Ramos (cell line): ENCODE results near the gene MAMDC2.

Experiments used
- in situ Hi-C: fragments of 300-500 bp; cut with MboI; formaldehyde crosslinking; loops from one replicate; pipeline ENCODE4 v1.14.3; 2022; ENCODE audit warnings: low sequenced_read_pairs; ENCODE audit not compliant: unreplicated experiment

MAMDC2 gene

GRCh38 chr9:70094747-70095146 lies 51.1 kb downstream of the MAMDC2 start:
- in situ Hi-C loops: no loop called here

- in situ Hi-C loops: no loop called here
These were observed 53.5 kb downstream of the MAMDC2 start for GRCh38 chr9:70097187-70097586.

DNA sequence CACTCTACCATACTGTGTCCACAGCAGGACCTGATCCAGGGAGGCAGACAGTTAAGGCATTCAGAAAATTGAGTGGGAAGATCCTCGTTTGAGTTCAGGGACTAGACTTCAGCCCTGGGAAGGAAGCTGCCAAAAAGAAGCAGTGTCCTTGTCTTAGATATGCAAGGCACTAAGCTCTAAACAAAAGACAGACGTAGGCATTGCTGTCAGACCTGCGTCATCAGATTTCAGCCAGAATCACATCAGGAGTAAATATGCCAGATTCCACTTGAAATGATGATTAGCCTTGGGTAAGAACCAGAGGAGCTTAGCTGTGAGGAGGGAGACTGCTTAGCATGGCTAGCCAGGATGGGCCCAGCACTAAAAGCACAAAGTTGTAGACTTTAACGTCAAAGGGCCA lies 56.7 kb downstream of the MAMDC2 start:
- in situ Hi-C loops: no loop called here

- in situ Hi-C loops: no loop called here
These were observed 57.6 kb downstream of the MAMDC2 start for GRCh38 chr9:70101265-70101664.

DNA sequence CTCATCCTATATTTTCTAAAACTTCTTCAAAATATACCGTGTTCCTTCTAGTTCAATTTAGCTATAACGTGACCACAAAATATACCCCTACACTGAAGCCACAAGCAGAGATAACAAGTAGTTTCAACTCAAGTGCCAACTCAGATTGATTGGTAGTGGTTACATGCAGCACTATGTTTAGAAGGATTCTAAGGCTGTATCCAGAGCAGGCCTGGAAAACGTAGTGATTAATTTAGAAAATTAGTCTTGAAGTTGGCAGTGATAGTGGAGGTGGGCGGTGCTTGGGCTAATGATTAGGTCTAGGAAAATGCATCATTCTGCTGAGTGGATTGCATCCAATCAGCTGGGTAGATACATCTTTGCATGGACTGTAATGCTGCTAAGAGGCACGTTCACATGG lies 61.5 kb downstream of the MAMDC2 start:
- in situ Hi-C loops: no loop called here

DNA sequence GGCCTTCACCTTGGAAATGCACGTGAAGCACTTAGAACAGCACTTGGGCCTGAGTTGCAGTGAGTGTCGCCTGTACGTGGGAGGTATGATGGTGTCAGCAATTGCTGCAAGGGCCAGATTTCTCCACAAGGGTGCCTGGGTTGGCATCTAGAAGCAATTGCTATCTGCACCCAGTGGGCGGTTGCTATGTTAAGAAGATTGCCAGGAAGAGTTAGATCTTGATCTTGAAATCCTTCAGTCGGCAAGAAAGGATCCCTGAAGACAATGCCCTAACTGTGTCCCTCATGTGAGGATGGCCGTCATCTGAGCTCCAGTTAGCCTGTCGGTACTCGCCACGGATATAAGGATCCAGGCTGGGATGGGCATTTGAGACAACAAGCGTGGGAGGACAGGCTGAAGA lies 62.9 kb downstream of the MAMDC2 start:
- in situ Hi-C loops: no loop called here

DNA sequence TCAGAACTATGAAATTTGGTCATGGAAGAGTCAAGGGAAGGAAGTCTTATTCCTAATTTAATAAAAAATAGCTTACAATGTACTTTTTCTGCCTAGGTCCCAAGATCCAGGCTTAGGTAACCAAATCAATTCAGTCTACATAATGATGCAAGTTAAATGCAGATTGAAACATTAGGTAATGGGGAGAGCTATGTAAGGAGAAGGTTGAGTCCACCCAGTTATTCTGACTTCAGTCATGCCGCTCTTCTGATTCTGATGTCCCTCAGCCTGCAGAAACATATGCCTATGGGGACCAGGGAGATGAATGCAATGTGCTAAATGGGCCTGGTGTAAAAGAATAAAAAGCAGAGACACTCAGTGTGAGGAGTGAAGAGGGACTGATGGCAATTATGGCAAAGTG lies 63.9 kb downstream of the MAMDC2 start:
- in situ Hi-C loops: no loop called here

- in situ Hi-C loops: no loop called here
These were observed 64.5 kb downstream of the MAMDC2 start for GRCh38 chr9:70108181-70108580.

- in situ Hi-C loops: no loop called here
These were observed 66.8 kb downstream of the MAMDC2 start for GRCh38 chr9:70110194-70111041.

GRCh38 chr9:70111042-70111602 lies 67.5 kb downstream of the MAMDC2 start:
- in situ Hi-C loops: no loop called here

DNA sequence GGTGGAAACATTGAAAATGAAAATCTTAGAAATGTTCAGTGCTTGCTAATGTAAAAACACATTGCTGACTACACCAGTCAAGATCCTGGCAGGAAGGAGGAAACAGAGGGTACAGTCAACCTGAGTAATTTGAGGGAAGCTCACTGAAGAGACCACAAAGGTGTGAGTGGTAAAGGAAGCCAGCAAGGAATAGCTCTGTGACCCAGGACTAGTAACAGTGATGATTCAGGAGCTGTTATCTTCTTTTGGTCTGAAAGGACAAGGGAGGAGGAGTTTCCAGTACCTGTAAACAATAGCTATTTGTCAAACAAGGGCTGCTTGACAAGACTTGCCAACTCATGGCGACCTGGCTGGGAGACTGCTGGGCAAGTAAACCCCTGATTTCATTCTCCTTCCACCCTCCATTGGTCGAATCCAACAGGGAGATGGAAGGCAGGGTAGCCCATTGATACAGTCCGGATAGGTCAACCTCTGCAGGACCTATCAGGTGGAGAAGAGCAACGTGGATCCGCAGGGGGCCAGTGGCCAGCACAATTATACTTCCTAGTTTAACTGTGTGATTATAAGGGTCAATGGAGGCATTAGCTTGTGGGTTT lies 68.1 kb downstream of the MAMDC2 start:
- in situ Hi-C loops: no loop called here

- in situ Hi-C loops: no loop called here
These were observed 69.3 kb downstream of the MAMDC2 start for GRCh38 chr9:70112981-70113380.

DNA sequence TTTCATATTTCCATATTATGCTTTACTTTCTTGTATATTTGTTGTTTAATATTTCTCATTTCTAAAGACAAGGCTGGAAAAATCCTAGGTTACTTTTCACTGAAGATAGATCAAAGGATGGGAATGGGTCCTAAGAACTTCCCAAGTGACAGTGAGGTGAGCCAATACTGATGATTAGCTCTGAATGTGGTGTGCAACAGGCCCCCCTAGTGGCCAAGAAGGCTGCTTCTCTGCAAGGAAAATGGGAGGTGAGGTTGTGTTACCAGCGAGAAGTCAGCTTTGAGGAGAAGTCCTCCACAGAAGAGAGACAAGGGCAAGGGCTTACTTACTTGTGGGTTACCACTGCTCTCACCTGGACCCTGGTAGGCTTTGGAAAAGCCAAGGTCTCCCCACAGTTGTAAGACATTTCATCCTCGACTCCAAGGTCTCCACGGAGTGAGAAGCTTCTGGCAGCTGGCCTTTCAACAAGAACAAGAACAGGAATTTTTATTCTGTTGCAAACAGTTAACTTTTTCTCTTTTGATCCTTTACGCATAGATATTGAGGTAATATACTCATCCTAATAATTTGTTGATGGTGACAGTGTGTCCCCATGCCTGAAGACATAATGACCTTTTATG lies 69.9 kb downstream of the MAMDC2 start:
- in situ Hi-C loops: no loop called here

GRCh38 chr9:70114898-70115297 lies 71.2 kb downstream of the MAMDC2 start:
- in situ Hi-C loops: no loop called here

DNA sequence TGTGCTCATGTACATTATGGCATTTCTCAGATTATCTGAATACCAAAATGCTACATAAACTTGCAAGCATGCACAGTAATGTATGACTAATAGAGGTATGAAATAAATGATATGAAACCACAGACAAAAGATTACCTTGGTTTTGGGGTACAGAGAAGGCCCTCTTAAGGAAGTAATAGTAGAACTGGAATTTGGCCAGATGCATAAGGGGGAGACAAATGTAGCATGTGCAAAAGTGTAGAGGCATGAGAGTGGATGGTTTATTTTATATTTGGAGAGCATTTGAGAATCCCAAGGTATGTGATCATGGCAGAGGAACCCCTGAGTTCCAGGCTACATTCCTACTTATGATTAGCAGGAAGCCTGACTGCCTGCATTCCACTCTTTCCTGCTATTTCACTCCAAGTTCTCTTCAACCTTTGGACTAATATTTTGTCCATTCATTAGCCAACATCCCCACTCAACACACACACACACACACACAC lies 74.2 kb downstream of the MAMDC2 start:
- in situ Hi-C loops: no loop called here

- in situ Hi-C loops: no loop called here
These were observed 76.1 kb downstream of the MAMDC2 start for GRCh38 chr9:70119786-70120185.

GRCh38 chr9:70120834-70121510 lies 77.3 kb downstream of the MAMDC2 start:
- in situ Hi-C loops: no loop called here

DNA sequence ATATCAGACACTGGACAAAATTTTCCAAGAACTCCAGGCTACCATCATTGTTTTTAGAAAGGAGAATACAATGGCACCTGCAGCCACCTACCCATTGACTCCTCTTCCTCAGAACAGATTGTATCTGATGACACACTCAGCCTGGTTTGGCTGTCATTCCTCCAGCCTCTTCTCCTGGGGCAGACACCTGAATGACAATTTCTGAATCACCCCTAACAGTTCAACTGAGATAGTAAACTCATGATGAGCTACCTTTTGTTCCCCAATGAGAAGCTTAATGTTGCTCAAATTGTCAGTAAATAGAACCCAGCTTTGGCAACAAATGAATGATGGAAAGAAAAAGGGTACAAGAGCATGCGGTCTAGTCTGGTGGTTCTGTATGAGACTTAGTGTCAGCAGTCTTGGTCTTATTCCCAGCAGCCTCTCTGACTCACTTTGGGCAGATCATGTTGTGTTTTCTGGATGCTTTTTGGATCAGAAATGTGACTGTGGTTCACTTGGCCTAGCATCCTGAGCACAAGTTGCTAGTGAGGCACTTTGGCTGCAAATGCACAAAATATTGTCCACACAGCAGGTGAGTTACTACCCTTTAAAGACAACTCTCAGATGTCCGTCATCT lies 78.3 kb downstream of the MAMDC2 start:
- in situ Hi-C loops: no loop called here

DNA sequence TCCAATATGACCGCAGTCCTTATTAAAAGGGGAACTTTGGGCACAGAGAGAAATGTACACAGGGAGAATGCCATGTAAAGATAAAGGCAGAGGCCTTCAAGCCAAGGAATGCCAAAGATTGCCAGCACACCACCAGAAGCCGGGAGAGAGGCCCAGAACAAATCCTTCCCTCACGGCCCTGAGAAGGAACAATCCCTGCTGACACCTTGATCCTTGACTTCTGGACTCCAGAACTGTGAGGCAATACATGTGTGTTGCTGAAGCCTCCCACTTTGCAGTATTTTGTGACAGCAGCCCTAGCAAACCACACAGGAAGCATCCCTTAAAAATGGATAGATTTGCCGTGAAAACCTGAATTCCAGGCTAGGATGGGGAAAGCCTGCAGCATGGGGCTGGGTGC lies 80.0 kb downstream of the MAMDC2 start:
- in situ Hi-C loops: no loop called here

DNA sequence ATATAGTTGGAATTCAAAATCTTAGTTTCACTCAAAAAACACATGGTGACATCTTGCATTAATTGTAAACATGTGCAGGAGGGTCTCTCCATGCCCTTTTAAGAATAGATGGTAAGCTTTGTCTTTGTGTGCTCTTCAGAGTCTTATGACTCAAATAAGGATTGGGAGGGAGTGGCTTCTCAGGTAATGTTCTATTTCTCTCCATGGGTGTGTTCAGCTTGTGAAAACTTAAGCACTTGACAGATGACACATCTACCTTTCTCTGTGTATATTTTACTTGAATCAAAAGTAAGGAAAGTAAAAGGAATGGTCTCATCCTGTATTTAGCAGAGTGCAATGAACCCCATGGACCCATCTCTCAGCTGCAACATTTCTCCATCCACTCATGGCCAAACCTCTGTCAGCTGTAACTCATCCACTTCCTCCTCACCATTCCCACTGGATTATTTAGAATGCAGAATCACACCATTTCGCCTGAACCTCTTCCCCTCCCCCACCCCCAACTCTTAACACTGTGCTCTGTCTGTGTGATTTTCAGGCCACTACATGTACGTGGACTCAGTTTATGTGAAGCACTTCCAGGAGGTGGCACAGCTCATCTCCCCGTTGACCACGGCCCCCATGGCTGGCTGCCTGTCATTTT lies 82.1 kb downstream of the MAMDC2 start:
- in situ Hi-C loops: no loop called here
